Nephron (organoid): ENCODE results near the gene TJP3.
"Not testable (repeated sequence)": the region's sequence is repeated elsewhere in the genome, so short reads cannot be mapped to it uniquely, and the experiment has no call there.

Source experiments
- H3K27ac Mint-ChIP-seq, 3 experiments: 2 replicates each; pipeline ENCODE4 v1.8.0; 2020; ENCODE audit warnings: mixed read lengths in 3 of 3, mild to moderate bottlenecking in 2 of 3, moderate library complexity in 1 of 3
- H3K27me3 Mint-ChIP-seq: 2 replicates; pipeline ENCODE4 v1.8.0; 2021; ENCODE audit warnings: low read depth, mild to moderate bottlenecking, moderate library complexity, mixed read lengths
- H3K36me3 Mint-ChIP-seq: 2 replicates; pipeline ENCODE4 v1.8.0; 2020; ENCODE audit warnings: low read depth, mixed read lengths
- H3K4me1 Mint-ChIP-seq: 2 replicates; pipeline ENCODE4 v1.8.0; 2020; ENCODE audit warnings: mixed read lengths
- H3K4me3 Mint-ChIP-seq, 3 experiments: 2 replicates each; pipeline ENCODE4 v1.8.0; 2020; ENCODE audit warnings: mild to moderate bottlenecking in 3 of 3, mixed read lengths in 3 of 3, moderate library complexity in 2 of 3
- H3K9me3 Mint-ChIP-seq: 2 replicates; pipeline ENCODE4 v1.8.0; 2020; ENCODE audit warnings: mixed read lengths
- TF ChIP-seq, protein P1 (sequence below), 3 experiments: fragments of 200-600 bp; sonication (generic); IDR thresholded peaks; one replicate each; pipeline ENCODE4 v1.5.0; 2021; ENCODE audit warnings: antibody characterized with exemption in 3 of 3; ENCODE audit not compliant: unreplicated experiment in 3 of 3

Gene TJP3

GRCh38 chr19:3753631-3754410 is 45.6 kb downstream of the TJP3 start:
- H3K27me3 Mint-ChIP-seq = no peaks in the 10 kb centered on the region
- H3K9me3 Mint-ChIP-seq = no peaks in the 10 kb centered on the region
- H3K4me3 Mint-ChIP-seq = no peak overlapping the region
- H3K4me1 Mint-ChIP-seq = no peaks in the 10 kb centered on the region
- H3K27ac Mint-ChIP-seq = no peak overlapping the region
- TF ChIP-seq, protein P1, sequence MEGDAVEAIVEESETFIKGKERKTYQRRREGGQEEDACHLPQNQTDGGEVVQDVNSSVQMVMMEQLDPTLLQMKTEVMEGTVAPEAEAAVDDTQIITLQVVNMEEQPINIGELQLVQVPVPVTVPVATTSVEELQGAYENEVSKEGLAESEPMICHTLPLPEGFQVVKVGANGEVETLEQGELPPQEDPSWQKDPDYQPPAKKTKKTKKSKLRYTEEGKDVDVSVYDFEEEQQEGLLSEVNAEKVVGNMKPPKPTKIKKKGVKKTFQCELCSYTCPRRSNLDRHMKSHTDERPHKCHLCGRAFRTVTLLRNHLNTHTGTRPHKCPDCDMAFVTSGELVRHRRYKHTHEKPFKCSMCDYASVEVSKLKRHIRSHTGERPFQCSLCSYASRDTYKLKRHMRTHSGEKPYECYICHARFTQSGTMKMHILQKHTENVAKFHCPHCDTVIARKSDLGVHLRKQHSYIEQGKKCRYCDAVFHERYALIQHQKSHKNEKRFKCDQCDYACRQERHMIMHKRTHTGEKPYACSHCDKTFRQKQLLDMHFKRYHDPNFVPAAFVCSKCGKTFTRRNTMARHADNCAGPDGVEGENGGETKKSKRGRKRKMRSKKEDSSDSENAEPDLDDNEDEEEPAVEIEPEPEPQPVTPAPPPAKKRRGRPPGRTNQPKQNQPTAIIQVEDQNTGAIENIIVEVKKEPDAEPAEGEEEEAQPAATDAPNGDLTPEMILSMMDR (IDR thresholded peaks at IDR 0.05; ENCODE audit: unreplicated experiment in 3 of 3) = no peak
- peaks cover 28% of the 10 kb centered on the region for H3K36me3 Mint-ChIP-seq

- not testable (repeated sequence) for H3K27ac Mint-ChIP-seq, H3K9me3 Mint-ChIP-seq, H3K4me3 Mint-ChIP-seq, H3K27me3 Mint-ChIP-seq
- peaks cover 16% of the 10 kb centered on the region for H3K4me1 Mint-ChIP-seq
- peaks cover 21% of the 10 kb centered on the region for H3K36me3 Mint-ChIP-seq
Measured at GRCh38 chr19:3757705-3758104, 49.5 kb downstream of the TJP3 start.

- not testable (repeated sequence) for H3K4me3 Mint-ChIP-seq, H3K27ac Mint-ChIP-seq, H3K27me3 Mint-ChIP-seq, H3K9me3 Mint-ChIP-seq
- Mint-ChIP-seq H3K36me3 (peaks cover 20% of the 10 kb centered on the region), H3K4me1 (peaks cover 21% of the 10 kb centered on the region)
Measured at GRCh38 chr19:3758297-3758696, 50.1 kb downstream of the TJP3 start.

- Mint-ChIP-seq H3K27ac (no peak overlapping the region), H3K4me1 (peaks cover 21% of the 10 kb centered on the region), H3K9me3 (no peaks in the 10 kb centered on the region), H3K36me3 (peaks cover 16% of the 10 kb centered on the region), H3K4me3 (peak overlapping the region; percentile 95 to 99 (median 98)), H3K27me3 (peaks cover 5% of the 10 kb centered on the region)
- TF ChIP-seq, protein P1 (IDR thresholded peaks at IDR 0.05; ENCODE audit: unreplicated experiment in 3 of 3) = no peak
Measured at GRCh38 chr19:3759482-3760254, 51.5 kb downstream of the TJP3 start.

DNA sequence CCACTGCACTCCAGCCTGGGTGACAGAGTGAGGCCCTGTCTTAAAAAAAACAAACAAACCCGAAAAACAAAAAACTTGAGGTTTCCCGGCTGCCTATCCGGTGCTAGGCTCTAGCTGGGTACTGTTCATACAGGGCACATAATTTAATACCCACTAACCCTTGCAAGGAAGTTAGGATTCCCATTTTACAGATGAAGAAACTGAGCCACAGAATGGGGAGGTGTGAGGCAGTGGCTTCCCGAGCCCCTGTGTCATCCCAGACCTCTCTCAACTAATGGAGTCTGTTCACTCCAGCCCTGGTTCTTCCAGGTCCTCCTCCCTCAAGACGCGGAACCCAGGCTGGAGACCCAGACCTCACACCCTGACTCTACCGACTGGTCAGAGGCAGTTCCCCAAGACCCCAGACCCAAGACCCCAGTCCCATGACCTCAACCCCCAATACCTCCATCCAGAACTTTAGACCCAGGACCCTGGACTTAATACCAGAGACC is 52.7 kb downstream of the TJP3 start:
- Mint-ChIP-seq H3K4me3 (peak overlapping the region; percentile 95 to 99 (median 98)), H3K36me3 (peaks cover 8% of the 10 kb centered on the region), H3K4me1 (peaks cover 21% of the 10 kb centered on the region), H3K9me3 (no peaks in the 10 kb centered on the region), H3K27me3 (peaks cover 5% of the 10 kb centered on the region), H3K27ac (peak overlapping the region; percentile 96 to 100 (median 99))
- TF ChIP-seq, protein P1 (IDR thresholded peaks at IDR 0.05; ENCODE audit: unreplicated experiment in 3 of 3) = no peak

GRCh38 chr19:3761382-3762129 is 53.4 kb downstream of the TJP3 start, which contains the start of gene APBA3:
APBA3 (minus strand) TSS chr19:3761692; CDS start chr19:3760264, 1,428 bp downstream.
- Mint-ChIP-seq H3K27ac (peak within 1 kb of the TSS; percentile 99 to 100 (median 100)), H3K36me3 (peaks cover 10% of the 10 kb centered on the region), H3K4me3 (peak within 1 kb of the TSS; percentile 98 to 99 (median 99)), H3K27me3 (peaks cover 5% of the 10 kb centered on the region), H3K9me3 (no peaks in the 10 kb centered on the region), H3K4me1 (peaks cover 21% of the 10 kb centered on the region)
- TF ChIP-seq, protein P1 (IDR thresholded peaks at IDR 0.05; ENCODE audit: unreplicated experiment in 3 of 3) = peak; percentile 45 to 72 (median 47)
